ENCODE data around the gene CREG2. TPM values are rescaled to one million over a fixed set of nuclear protein-coding genes. Genes with fewer than 3 reads are reported as not detected.

Gene CREG2
- total RNA-seq, 1 experiment from 2014 or later = 119 TPM

DNA sequence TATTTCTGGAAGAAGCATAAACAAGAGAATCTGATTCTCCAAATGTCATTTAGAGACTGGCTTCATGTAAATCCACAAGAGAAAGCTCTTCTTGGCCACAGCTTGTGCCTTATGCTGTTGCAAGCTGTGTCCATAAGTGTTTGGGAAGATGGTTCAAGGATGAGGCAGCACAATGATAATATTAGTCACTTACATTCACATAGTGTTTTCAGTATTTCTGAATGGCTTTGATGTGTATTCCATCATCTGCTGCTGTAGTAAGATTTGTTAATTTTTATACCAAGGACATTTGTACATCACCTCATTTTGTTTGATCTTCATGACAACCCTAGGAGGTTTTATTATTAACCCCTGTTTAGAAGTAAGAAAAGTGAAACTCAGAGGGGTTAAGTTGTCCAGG is 29.9 kb downstream of the CREG2 start:
- Histone ChIP-seq H3K27me3 (replicated peaks; ENCODE audit: control insufficient read depth, insufficient read depth, low read length) (no peaks in the 10 kb centered on the region), H3K9me3 (no peaks in the 10 kb centered on the region), H3K4me3 (ENCODE audit: low read depth, low read length) (no peak overlapping the region), H3K4me1 (peaks cover 75% of the 10 kb centered on the region), H3K36me3 (ENCODE audit: control insufficient read depth, insufficient read depth, low read length) (no peaks in the 10 kb centered on the region)
- no peaks in the 10 kb centered on the region for H3K9me3 Mint-ChIP-seq (ENCODE audit: unreplicated experiment)
- no TSS peak for BruUV-seq (replicated peaks)
- peak overlapping the region; percentile 76 for H3K27ac Mint-ChIP-seq (ENCODE audit: unreplicated experiment)
- no peak overlapping the region for H3K4me3 Mint-ChIP-seq (ENCODE audit: unreplicated experiment)
- DNase-seq = no peak
- POLR2A ChIA-PET = interaction anchor here (2.0 kb wide), 1 partner anchor 49 kb away, joined by 8 read pairs; the partner anchor contains the start of gene RNF149
- no peaks in the 10 kb centered on the region for H3K27me3 Mint-ChIP-seq (ENCODE audit: insufficient read depth, unreplicated experiment)
- H3K4me1 Mint-ChIP-seq (ENCODE audit: low read depth, unreplicated experiment) = peaks cover 45% of the 10 kb centered on the region
- TF ChIP-seq, protein P1, sequence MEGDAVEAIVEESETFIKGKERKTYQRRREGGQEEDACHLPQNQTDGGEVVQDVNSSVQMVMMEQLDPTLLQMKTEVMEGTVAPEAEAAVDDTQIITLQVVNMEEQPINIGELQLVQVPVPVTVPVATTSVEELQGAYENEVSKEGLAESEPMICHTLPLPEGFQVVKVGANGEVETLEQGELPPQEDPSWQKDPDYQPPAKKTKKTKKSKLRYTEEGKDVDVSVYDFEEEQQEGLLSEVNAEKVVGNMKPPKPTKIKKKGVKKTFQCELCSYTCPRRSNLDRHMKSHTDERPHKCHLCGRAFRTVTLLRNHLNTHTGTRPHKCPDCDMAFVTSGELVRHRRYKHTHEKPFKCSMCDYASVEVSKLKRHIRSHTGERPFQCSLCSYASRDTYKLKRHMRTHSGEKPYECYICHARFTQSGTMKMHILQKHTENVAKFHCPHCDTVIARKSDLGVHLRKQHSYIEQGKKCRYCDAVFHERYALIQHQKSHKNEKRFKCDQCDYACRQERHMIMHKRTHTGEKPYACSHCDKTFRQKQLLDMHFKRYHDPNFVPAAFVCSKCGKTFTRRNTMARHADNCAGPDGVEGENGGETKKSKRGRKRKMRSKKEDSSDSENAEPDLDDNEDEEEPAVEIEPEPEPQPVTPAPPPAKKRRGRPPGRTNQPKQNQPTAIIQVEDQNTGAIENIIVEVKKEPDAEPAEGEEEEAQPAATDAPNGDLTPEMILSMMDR (IDR thresholded peaks at IDR 0.05; ENCODE audit: insufficient read depth in 1 of 2, low read depth in 1 of 2, low read length in 1 of 2, severe bottlenecking in 1 of 2, unreplicated experiment in 1 of 2) = no peak
- peaks cover 55% of the 10 kb centered on the region for H3K36me3 Mint-ChIP-seq (ENCODE audit: insufficient read depth, unreplicated experiment)
- CTCF ChIA-PET = interaction anchor here (1.4 to 2.3 kb wide), 3 partner anchors 8 to 30 kb away, joined by 5 to 8 read pairs (median 7); partner anchors contain the start of gene CREG2
- intact Hi-C loops (cut with micrococcal nuclease; ENCODE audit: unreplicated experiment) = no loop called here

DNA sequence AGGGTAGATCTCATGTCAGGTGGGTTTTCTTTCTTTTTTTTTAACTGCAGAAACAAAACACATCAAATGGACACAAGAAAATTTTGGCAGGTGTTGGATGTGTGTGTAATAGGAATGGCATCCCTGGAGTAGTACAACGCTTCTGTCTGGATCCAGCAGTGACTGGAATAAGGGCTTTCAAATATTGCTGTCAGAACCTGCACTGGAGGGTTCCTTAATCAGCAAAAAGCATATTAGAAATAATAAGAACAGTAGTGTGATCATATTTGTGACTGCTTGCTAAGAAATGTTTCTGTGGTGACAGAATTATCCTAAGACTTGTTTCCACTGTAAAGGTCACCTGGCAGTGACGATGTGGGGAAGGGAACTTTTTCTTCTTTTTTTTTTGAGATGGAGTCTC is 30.8 kb downstream of the CREG2 start:
- TF ChIP-seq, protein P1 (IDR thresholded peaks at IDR 0.05; ENCODE audit: insufficient read depth in 1 of 2, low read depth in 1 of 2, low read length in 1 of 2, severe bottlenecking in 1 of 2, unreplicated experiment in 1 of 2) = no peak
- peak overlapping the region; percentile 76 for H3K27ac Mint-ChIP-seq (ENCODE audit: unreplicated experiment)
- no peaks in the 10 kb centered on the region for H3K27me3 Mint-ChIP-seq (ENCODE audit: insufficient read depth, unreplicated experiment)
- no peak for DNase-seq
- Histone ChIP-seq H3K36me3 (ENCODE audit: control insufficient read depth, insufficient read depth, low read length) (no peaks in the 10 kb centered on the region), H3K4me3 (ENCODE audit: low read depth, low read length) (no peak overlapping the region), H3K27me3 (replicated peaks; ENCODE audit: control insufficient read depth, insufficient read depth, low read length) (no peaks in the 10 kb centered on the region), H3K9me3 (no peaks in the 10 kb centered on the region), H3K4me1 (peaks cover 66% of the 10 kb centered on the region)
- H3K4me3 Mint-ChIP-seq (ENCODE audit: unreplicated experiment) = no peak overlapping the region
- POLR2A ChIA-PET = no interaction called here
- CTCF ChIA-PET = interaction anchor here (1.1 kb wide), 1 partner anchor 14 kb away, joined by 3 read pairs; no protein-coding TSS in a partner anchor
- BruUV-seq (replicated peaks) = no TSS peak
- no peaks in the 10 kb centered on the region for H3K9me3 Mint-ChIP-seq (ENCODE audit: unreplicated experiment)
- H3K4me1 Mint-ChIP-seq (ENCODE audit: low read depth, unreplicated experiment) = peaks cover 39% of the 10 kb centered on the region
- peaks cover 57% of the 10 kb centered on the region for H3K36me3 Mint-ChIP-seq (ENCODE audit: insufficient read depth, unreplicated experiment)
- intact Hi-C loops (cut with micrococcal nuclease; ENCODE audit: unreplicated experiment) = no loop called here

DNA sequence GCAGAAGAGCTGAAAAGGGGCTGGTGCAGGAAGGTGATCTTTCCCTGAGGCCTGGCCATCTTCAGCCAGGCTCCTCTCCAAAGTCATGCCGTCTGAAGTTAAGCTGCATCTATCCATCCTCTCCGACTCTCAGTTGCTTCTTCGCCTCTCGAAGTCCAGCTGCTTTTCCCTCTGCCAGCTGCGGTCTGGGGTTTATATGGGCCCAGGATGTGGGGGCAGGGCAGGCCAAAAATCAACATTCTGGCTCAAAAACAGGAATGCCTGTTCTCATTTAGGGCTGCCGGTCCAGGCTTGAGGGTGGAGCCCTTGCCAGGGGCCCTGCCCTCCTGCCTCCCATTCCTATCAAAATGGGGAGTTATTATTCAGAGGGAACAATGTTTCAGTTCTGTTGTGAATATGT is 31.2 kb downstream of the CREG2 start:
- POLR2A ChIA-PET = no interaction called here
- H3K4me1 ChIP-seq = peaks cover 65% of the 10 kb centered on the region
- Mint-ChIP-seq H3K27me3 (ENCODE audit: insufficient read depth, unreplicated experiment) (no peaks in the 10 kb centered on the region), H3K36me3 (ENCODE audit: insufficient read depth, unreplicated experiment) (peaks cover 56% of the 10 kb centered on the region), H3K4me1 (ENCODE audit: low read depth, unreplicated experiment) (peaks cover 42% of the 10 kb centered on the region), H3K9me3 (ENCODE audit: unreplicated experiment) (no peaks in the 10 kb centered on the region), H3K4me3 (ENCODE audit: unreplicated experiment) (peak overlapping the region; percentile 22), H3K27ac (ENCODE audit: unreplicated experiment) (peak overlapping the region; percentile 76)
- no peak overlapping the region for H3K4me3 ChIP-seq (ENCODE audit: low read depth, low read length)
- no peaks in the 10 kb centered on the region for H3K27me3 ChIP-seq (replicated peaks; ENCODE audit: control insufficient read depth, insufficient read depth, low read length)
- TF ChIP-seq, protein P1 (IDR thresholded peaks at IDR 0.05; ENCODE audit: insufficient read depth in 1 of 2, low read depth in 1 of 2, low read length in 1 of 2, severe bottlenecking in 1 of 2, unreplicated experiment in 1 of 2) = no peak
- no peaks in the 10 kb centered on the region for H3K9me3 ChIP-seq
- intact Hi-C loops (cut with micrococcal nuclease; ENCODE audit: unreplicated experiment) = no loop called here
- DNase-seq = no peak
- CTCF ChIA-PET = interaction anchor here (1.1 kb wide), 1 partner anchor 14 kb away, joined by 3 read pairs; no protein-coding TSS in a partner anchor
- no TSS peak for BruUV-seq (replicated peaks)
- no peaks in the 10 kb centered on the region for H3K36me3 ChIP-seq (ENCODE audit: control insufficient read depth, insufficient read depth, low read length)
